A673 (cell line): ENCODE measurements around the gene TXLNA.

Experiments used
- EZH2 ChIP-seq: fragments of 200-600 bp; sonication (generic); IDR thresholded peaks from 2 replicates; pipeline ENCODE4 v1.6.1; 2017; ENCODE audit warnings: borderline replicate concordance, low read depth, mild to moderate bottlenecking, mixed read lengths, antibody characterized with exemption, low read length; ENCODE audit not compliant: poor library complexity, severe bottlenecking
- TF ChIP-seq, protein P1 (sequence below): fragments of 300-800, 200-600 bp; sonication (generic); conservative IDR thresholded peaks from 2 replicates; pipeline ENCODE4 v1.5.1; 2017; ENCODE audit warnings: low read depth, mild to moderate bottlenecking, antibody characterized with exemption, low read length, moderate library complexity, mixed read lengths

GRCh38 chr1:32224285-32224684 lies 44.8 kb downstream of the TXLNA start:
- TF ChIP-seq, protein P1, sequence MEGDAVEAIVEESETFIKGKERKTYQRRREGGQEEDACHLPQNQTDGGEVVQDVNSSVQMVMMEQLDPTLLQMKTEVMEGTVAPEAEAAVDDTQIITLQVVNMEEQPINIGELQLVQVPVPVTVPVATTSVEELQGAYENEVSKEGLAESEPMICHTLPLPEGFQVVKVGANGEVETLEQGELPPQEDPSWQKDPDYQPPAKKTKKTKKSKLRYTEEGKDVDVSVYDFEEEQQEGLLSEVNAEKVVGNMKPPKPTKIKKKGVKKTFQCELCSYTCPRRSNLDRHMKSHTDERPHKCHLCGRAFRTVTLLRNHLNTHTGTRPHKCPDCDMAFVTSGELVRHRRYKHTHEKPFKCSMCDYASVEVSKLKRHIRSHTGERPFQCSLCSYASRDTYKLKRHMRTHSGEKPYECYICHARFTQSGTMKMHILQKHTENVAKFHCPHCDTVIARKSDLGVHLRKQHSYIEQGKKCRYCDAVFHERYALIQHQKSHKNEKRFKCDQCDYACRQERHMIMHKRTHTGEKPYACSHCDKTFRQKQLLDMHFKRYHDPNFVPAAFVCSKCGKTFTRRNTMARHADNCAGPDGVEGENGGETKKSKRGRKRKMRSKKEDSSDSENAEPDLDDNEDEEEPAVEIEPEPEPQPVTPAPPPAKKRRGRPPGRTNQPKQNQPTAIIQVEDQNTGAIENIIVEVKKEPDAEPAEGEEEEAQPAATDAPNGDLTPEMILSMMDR: no peak
- no peak for TF ChIP-seq EZH2
